ENCODE results near the gene NEU2. TPM values are rescaled to one million over a fixed set of nuclear protein-coding genes. Genes with fewer than 3 reads are reported as not detected.

Gene NEU2
- total RNA-seq, 1 donor from 2014 or later: not detected

GRCh38 chr2:233082222-233082930, 49.9 kb downstream of the NEU2 start:
- TF ChIP-seq CTCF (conservative IDR thresholded peaks at IDR 0.05; ENCODE audit: low read depth, low read length): no peak
- H3K4me3 ChIP-seq (ENCODE audit: low read depth, low read length): no peak overlapping the region
- no peak for DNase-seq (ENCODE audit: low read depth)

GRCh38 chr2:233082931-233083755, 50.7 kb downstream of the NEU2 start:
- no peak for DNase-seq (ENCODE audit: low read depth)
- no peak overlapping the region for H3K4me3 ChIP-seq (ENCODE audit: low read depth, low read length)
- TF ChIP-seq CTCF (conservative IDR thresholded peaks at IDR 0.05; ENCODE audit: low read depth, low read length): no peak

- TF ChIP-seq CTCF (conservative IDR thresholded peaks at IDR 0.05; ENCODE audit: low read depth, low read length): no peak
- DNase-seq (ENCODE audit: low read depth): no peak
- no peak overlapping the region for H3K4me3 ChIP-seq (ENCODE audit: low read depth, low read length)
Measured at GRCh38 chr2:233083782-233084181, 51.3 kb downstream of the NEU2 start.

GRCh38 chr2:233084488-233084887, 52.0 kb downstream of the NEU2 start:
- TF ChIP-seq CTCF (conservative IDR thresholded peaks at IDR 0.05; ENCODE audit: low read depth, low read length): no peak
- no peak overlapping the region for H3K4me3 ChIP-seq (ENCODE audit: low read depth, low read length)
- no peak for DNase-seq (ENCODE audit: low read depth)

Other genes with a start within 250 kb of the NEU2 start
- gene SNORC, start 162.4 kb upstream of the NEU2 start, total RNA-seq: 1.2 and 5.0 TPM in 2 replicates
- 4.2 and 8.6 TPM in 2 replicates for gene NGEF, start 19.4 kb upstream of the NEU2 start, total RNA-seq
- gene INPP5D, start 27.7 kb downstream of the NEU2 start, total RNA-seq: 0.80 and 1.8 TPM in 2 replicates
- gene ATG16L1, start 219.0 kb downstream of the NEU2 start, total RNA-seq: 29.4 and 29.9 TPM in 2 replicates

All from epithelial cell of proximal tubule (primary cell).